T-helper 1 cell treated with Interleukin-12 subunit alpha and Interleukin-12 subunit beta and Interleukin-4 antibody, amounts not matched to agents 30 ng/mL and 1 ng/mL, for 36 hours (primary cell): ENCODE measurements around the gene RITA1. TPM values are rescaled to one million over a fixed set of nuclear protein-coding genes. Genes with fewer than 3 reads are reported as not detected.

ENCODE experiments used
- intact Hi-C: fragments of 100-400 bp; cut with micrococcal nuclease; formaldehyde crosslinking; loops from one replicate; pipeline ENCODE4 v1.15.1; 2024
- total RNA-seq: library from RNA; stranded (reverse); gene quantifications from 2 replicates; pipeline ENCODE4 v1.2.3, GENCODE V29; 2022

RITA1 gene
- total RNA-seq, 1 donor from 2014 or later = 25.1 TPM

DNA sequence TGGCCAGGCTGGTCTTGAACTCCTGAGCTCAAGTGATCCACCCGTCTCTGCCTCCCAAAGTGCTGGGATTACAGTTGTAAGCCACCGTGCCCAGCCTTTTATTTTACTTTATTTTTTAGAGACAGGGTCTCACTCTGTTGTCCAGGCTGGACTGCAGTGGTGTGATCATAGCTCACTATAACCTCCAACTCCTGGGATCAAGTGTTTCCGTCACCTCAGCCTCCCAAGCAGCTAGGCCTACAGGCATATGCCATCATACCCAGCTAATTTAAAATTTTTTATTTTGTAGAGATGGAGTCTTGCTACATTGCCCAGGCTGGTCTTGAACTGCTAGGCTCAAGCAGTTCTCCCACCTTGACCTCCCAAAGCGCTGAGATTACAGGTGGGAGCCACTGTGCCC lies 39.4 kb downstream of the RITA1 start:
- intact Hi-C loops = loop anchor here (5.0 to 10.0 kb wide), 2 partner anchors 740 to 808 kb away; partner anchors contain the start of genes PTPN11 and RBM19

DNA sequence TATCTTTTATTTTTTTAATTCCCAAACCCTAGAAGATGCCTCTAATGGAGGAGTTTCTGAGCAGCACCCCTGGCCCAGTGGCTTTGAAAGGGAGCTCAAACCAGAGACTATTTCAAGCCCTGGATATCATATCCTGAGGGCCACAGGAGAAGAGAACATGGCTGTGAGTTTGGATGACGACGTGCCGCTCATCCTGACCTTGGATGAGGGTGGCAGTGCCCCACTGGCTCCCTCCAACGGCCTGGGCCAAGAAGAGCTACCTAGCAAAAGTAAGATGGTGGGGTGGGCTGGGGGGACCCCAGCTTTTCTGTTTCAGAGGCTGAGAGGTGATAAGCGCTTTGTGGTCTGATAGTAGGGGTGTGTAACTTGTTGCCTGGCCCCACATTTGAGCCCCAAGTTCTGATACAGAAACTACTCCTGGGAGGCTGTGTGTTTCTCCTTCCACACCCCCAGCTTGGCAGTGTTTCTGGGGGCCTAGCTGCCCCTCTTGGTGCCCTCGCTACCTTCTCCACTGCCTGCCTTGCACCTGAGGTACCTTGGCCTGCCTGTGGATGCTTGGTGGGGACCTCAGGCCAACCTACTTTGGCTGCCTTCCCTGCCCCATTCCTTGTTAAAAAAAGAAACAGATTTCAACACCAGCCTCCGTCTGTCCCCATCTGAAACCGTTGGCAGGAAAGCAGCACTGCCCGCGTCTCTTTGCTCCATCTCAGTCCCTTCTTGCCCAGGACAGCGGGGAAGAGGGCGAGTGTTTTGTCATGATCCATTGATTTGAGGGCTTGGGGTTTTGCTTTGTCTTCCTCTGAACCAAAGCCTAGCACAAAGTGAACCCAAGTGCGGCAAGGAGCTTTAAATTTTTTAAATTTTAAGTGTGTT lies 41.4 kb downstream of the RITA1 start:
- intact Hi-C loops = loop anchor here (10.0 kb wide), 1 partner anchor 738 kb away; the partner anchor contains the start of gene RBM19

DNA sequence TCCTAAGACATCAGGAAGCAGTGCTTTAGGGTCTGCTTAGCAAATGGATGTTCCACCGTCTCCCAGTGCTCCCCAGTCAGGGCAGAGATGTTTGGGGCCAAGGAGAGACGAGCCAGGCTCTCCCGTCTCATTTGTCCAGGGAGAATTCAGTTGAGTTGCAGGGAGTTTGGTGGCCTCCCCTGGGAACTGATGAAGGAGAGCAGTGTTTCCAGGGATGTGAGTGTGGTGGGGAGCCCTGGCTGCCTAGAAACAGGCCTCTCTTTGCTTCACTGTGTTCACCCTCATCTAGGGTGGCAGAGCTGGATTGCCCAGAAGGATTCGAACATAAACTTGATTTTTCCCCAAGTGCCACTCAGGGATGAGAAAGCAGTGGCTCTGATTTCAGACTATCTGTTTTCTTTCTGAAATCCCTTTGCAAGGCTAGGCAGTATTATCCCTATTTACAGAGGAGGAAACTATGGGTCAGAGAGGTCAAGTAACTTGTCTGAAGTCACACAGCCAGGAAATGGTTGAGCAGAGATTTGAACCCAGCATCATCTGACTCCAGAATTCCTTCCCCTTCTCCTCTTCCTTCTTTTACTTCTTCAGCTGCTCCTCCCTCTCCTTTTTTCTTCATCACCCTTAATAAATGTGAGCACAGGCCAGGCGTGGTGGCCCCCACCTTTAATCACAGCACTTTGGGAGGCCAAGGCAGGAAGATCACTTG lies 42.3 kb downstream of the RITA1 start:
- intact Hi-C loops = loop anchor here (10.0 kb wide), 1 partner anchor 737 kb away; the partner anchor contains the start of gene RBM19

DNA sequence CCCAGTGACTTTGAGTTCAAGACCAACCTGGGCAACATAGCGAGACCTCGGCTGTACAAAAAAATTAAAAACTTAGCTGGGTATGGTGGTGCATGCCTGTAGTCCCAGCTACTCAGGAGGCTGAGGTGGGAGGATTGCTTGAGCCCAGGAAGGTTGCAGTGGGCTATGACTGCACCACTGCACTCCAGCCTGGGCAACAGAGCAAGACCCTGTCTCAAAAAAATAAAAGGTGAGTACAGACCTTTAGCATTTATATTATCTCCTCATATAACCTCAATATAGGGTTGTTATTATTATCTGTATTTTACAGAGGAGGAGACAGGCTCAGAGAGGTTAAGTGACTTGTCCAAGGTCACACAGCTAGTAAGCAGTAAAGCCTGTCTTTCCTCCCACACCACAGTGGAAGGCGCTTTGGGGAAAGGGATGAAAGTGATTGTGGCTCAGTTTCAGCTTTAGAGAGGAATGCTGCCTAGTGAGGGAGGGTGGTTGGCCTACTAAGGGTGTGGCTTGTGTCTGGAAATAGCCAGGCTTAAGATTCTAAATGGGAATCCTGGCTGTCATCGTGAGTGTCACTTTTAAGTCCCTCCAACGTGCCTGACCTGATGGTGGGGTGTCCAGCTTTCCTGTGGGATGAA lies 43.0 kb downstream of the RITA1 start:
- intact Hi-C loops = loop anchor here (1.0 to 10.0 kb wide), 2 partner anchors 7 to 736 kb away; partner anchors contain the start of genes RBM19 and TPCN1

DNA sequence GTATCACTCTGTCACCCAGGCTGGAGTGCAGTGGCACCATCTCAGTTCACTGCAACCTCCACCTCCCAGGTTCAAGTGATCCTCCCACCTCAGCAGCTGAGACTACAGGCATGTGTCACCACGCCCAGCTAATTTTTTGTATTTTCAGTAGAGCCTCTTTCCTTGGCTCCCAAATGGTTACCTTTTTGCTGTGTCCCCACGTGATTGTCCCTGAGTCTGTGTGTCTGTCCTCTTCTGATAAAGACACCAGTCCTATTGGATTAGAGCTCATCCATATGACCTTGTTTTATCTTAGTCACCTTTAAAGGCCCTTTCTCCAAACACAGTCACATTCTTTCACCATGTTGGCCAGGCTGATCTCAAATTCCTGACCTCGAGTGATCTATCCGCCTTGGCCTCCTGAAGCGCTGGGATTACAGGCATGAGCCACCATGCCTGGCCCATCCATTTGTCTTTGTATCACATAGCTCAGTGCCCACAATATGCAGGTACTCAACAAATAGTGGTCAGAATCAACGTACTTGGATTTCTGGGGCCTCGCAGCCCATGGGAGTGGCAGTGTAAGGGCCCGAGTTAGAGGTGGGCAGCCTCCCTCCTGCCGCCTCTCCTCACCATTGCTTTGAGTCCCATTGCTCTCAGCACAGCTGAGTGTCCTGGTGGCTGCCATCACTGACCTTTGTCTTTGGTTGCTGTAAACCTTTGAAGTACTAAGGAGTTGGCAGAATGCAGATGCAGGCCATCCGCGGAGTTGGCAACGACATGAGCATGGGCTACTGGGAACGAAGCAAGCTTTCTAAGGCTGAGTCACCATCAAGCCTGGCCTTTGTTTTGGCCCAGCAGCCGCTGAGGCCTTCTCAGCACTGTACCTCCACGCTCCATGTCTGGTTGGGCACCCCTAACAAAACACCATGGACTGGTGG lies 45.1 kb downstream of the RITA1 start:
- intact Hi-C loops = loop anchor here (1.0 kb wide), 1 partner anchor 22 kb away; no protein-coding TSS in a partner anchor

DNA sequence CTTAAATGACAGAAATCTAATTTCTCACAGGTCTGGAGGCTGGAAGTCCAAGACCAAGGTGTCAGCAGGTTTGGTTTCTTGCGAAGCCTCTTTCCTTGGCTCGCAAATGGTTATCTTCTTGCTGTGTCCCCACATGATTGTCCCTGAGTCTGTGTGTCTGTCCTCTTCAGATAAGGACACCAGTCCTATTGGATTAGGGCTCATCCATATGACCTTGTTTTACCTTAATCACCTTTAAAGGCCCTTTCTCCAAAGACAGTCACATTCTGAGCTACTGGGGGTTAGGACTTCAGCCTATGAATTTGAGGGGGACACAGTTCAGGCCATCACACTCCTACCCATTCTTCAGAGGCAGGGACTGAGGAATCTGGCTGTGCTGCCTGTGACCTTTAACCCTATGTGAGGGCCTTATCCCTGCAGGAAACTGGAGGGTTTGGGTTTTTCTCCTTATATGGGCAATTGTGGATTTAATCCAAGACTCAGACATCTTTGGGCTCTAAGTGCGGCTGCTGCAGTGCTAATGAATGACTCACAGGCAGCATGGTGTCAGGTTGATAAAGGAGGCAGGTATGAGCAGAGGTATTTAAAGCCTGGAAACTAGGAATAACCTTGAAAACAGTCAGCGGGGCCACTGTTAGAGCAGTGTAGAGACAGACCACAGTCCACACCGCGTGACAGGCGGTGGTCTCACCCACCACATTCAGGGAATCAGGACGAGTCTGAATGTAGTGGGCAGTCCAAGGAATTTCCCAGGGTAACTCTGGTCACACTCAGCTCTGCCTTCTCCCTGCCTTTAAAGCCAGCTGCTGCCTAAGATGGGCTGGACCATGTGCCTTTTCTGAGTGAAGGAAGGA lies 45.9 kb downstream of the RITA1 start:
- intact Hi-C loops = no loop called here

DNA sequence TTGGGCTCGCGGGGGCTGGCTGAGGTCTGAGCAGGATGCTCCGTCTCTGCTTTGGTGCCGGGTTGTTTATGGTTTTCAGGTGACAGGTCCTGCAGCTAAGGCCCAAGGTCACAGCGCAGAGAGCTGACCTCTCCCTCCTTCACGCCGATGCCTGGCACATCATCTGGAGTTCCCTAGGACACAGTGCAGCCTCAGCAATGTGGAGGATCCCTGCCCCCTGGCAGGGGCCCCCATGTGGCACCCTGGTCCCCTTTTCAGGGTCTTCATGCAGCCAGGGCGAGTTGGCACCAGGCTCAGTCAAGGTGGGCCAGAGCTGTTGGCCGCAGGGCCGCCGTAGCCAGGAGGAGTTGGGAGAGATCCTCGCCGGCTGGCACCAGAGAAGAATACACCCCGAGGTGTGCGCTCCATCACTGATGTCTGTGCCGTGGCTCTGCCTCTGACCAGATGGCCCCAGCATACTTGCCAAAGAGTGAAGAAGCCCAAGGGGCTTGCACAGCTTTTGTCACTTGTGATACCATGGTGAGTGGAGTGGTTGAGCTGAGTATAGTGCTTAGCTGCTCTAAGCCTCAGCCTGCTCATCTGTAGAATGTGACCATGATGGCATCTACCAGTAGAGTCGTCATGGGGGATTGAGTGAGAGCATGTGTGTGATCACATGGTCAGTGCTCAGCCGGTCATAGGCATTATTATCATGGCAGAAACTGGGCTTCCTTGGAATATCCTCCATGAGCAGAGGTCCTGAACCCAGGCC lies 46.7 kb downstream of the RITA1 start:
- intact Hi-C loops = no loop called here

DNA sequence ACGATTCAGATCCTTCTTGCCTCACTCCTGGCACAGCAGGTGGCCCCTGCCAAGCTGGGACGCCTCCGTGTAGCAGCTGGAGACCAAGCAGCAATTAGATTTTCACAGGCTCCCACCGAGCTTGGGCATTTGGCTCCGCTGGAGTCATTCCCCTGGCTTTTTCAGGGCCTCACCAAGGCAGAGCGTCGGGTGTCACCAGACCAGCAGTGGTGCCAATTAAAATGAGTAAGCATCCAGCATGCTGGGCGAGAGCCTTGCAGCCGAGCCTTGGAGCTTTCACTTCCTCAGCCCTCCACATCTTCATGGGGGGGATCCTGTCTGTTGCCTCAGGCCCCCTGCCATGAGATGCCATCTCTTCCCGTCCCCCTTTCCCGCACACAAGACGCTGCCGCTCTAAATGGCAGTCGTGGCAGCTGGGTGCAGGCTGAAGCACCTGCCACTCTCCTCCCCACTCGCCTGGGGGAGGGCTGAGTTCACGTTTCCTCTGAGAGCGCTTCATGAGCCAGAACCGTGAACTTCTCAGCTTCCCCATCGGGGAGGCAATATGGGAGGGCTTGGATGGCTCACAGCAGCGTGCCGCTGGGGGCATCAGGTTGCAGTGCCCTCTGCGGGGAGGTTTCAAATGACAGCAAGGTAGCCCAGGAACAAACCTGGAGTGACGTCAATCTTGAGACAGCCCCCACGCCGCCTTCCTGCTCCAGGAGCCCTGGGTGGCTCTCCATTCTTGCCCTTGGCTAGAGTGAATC lies 47.5 kb downstream of the RITA1 start:
- intact Hi-C loops = loop anchor here (1.0 kb wide), 4 partner anchors 12 to 49 kb away; partner anchors contain the start of gene TPCN1

DNA sequence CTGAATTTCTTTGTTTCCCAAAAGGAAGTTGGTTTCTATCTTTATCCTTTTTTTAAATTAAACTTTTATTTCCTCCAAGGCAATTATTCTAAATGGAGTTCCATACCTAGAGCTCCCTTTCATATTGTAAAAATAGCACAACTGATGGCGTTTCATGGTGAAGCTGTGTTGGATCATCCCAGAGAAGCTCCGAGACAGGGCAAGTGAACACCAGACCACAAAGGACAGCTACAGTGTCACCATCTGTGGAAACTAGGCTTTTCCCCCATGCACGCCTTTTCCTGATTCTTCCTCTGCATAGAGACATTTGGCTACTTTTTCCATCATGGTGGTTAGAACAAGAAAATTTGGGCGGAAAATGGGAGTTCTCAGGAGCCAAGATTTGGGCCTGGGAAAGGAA lies 48.4 kb downstream of the RITA1 start:
- intact Hi-C loops = loop anchor here (1.0 kb wide), 4 partner anchors 13 to 50 kb away; partner anchors contain the start of gene TPCN1

DNA sequence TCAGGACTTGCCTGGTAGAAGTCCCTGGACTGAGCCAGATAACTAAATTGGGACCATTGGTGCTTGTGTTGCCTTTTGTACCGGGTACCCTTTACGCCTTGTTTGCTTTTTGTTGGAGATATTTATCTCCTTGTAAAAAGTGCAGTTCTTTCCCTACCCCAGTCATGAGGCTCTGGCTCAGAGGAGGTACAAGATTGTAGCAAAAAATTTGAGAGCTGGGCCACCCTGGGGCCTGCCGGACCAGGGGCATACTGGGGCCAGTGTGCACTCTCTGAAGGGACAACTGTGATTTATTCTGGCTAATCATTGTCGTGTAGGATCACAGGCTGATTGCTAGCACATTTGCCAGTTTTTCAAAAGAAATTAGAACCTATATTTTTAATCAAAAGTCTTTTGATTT lies 49.0 kb downstream of the RITA1 start:
- intact Hi-C loops = no loop called here

DNA sequence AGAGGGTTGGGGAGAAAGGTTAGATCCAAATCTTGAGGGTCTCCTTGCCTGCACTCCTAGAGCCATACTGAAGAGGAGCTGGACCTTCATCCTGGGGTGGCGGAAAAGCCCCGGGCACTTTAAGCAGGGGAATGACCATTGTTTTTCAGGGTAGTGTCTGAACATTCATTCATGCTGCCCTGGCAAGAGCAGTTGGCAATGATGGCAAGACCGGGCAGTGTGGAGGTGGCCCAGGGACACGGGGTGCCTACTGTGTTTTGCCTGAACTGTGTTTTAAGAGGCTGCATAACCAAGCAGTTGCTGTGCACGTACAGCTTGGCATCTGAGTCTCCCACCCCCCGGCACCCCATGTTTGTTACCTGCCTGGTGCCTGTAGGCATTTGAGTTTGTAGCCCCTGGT lies 50.5 kb downstream of the RITA1 start:
- intact Hi-C loops = no loop called here

DNA sequence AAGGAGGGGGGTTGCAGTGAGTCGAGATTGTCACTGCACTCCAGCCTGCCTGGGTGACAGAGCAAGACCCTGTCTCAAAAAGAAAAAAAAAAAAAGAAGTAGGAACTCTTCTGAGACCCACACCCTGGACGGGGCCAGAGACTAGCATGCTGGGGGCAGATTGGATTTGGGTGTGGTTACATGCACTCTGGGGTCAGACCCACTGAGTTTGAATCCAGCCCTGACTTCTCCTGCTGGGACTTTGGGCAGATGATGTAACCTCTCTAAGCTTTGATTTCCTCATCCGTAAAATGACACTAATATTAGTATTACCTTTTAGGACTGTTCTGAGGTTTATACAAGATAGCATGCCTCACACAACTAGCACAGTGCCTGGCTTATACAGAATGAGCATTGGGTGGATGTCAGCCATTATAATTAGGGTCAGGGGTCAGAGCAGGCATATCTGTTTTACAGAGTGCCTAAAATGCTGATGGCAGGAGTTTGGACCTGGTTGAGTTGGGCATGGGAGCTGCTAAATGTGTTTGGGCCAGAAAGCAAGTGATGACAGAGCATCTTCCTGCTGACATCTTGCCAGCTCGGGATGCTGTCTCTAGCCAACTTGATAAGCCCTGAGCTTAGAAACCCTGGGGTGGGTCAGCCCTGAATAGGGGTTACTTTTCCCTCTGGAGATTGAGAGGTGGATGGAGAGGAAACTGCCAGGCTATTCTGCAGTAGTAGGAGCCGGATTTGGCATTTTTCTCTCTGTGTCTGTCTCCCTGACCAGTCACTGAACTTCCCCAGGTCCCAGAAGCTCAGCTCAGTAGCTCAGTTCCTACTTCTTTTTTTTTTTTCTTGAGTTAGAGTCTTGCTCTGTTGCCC lies 51.2 kb downstream of the RITA1 start:
- intact Hi-C loops = no loop called here

DNA sequence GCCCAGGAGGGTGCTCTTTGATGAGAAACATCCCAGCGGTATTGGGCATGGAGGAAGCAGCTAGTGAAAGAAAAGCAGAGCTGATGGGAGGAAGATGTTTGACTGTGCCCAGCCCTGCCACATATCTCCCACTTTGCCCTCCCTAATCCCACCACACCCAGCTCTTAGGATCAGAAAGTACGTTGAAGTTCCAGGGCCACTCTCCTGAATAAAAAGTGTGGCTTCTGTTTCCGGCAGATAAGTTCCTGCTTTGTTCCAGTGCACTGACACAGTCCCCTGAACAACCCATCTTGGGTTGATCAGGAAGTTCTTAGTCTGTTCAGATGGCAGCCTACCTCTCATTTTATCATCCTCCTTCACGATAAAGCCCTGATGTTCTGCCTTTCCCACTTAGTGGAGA lies 52.2 kb downstream of the RITA1 start:
- intact Hi-C loops = no loop called here

DNA sequence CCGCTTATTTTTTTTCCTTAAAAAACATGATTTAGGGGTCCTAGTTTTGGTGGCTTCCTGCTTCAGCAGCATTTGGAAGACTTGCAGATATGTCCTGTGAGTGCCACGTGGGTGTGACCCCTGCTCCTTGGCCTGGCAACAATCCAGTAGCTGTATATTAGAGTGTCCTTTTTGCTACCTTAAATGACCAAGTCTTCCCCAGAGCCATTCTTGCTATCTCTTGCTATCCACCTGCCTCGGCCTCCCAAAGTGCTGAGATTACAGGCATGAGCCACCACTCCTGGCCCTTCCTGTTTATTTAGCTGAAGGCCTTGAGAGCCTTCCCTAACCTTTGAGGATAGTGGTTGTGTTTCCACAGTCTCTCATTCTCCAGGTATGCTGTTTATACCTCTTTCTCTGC lies 52.8 kb downstream of the RITA1 start:
- intact Hi-C loops = no loop called here

DNA sequence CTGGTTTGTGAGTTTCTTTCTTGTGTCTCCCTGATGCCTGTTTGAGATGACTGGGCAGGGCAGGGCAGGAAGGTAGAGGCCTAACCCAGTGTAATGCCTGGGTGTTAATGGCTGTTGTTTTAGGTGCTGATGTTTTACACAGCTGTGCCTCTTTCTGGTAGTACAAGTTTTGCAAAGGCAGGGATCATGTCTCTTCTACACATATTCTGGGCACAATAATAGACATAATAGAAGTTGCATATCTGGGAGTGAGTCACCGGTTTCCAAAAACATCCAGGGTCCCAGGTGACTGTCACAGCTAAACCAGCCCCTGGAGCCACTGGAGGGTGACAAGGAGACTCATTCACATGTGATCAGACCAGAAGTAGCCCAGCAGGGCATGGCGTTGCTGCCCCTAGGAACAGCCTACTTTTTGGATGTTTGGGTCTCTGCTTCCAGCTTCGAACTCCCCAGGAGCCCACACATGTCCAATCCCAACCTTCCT lies 53.8 kb downstream of the RITA1 start:
- intact Hi-C loops = no loop called here

DNA sequence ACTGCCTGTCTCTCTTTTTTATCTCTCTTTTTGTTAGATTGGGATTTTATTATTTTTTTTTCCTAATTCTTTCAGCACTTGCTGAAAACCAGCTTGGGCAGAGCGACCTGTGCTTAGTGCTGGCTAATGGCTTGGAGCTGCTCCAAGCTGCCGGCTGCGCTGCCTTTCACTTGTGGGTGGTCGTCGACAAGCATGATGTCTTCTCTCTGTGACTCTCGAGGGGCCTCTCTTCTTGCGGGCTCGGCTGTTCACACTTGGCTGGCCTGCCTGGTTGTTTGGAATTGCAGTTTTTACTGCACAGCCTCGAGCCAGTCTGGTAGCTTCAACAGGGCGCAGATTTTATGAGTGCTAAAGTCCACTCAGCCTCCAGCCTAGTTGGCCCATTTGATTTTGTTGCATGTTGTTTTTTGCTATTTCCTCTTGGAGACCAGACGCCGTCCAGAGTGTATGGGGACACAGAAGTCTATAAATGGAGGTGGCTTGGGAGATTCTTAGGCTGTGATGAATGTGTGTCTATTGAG lies 54.4 kb downstream of the RITA1 start:
- intact Hi-C loops = no loop called here

DNA sequence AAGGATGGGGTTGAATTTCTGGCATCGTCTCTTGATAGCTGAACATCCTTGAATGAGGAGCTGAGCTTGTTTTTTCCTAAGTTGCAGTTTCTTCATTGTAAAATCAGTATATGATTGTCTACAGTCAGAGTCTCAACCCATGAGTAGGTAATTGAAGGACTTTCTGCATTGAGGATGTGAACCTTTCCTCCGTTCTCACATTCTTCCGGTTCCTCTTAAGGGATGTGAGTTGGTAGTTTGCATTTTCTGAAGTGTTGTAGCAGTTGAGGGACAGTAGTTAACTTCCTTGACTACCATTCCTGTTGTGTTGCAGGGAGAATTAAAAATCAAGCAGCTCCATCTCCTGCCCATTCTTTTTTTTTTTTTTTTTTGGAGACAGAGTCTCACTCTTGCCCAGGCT lies 54.9 kb downstream of the RITA1 start:
- intact Hi-C loops = no loop called here
